WTC11 (cell line): ENCODE results near the gene VEZF1. TPM values are rescaled to one million over a fixed set of nuclear protein-coding genes. Genes with fewer than 3 reads are reported as not detected.

Experiments
- ATAC-seq: fragments of 200-7000 bp; cut with Tn5 transposase; 2 replicates; pipeline ENCODE4 v1.10.0; 2021; ENCODE audit warnings: mild to moderate bottlenecking, moderate library complexity
- CTCF ChIA-PET: fragments of 300-600 bp; sonication (Branson Sonifier 250); formaldehyde crosslinking; loops from one replicate; lab custom pipeline; 2021; ENCODE audit warnings: antibody characterized with exemption; lab: Charles Lee
- POLR2A ChIA-PET: fragments of 350-600 bp; sonication (Branson Sonifier 250); formaldehyde crosslinking; loops from one replicate; lab custom pipeline; 2021; ENCODE audit warnings: antibody characterized with exemption; lab: Charles Lee
- DNase-seq: peaks from one replicate; pipeline ENCODE4 v3.0.0; 2021; ENCODE audit warnings: low spot score
- H3K27ac Mint-ChIP-seq: 2 replicates; pipeline ENCODE4 v1.8.0; 2021; ENCODE audit warnings: mixed read lengths
- H3K27me3 Mint-ChIP-seq: 2 replicates; pipeline ENCODE4 v1.8.0; 2021; ENCODE audit warnings: low read depth, mild to moderate bottlenecking, moderate library complexity, mixed read lengths
- H3K36me3 Mint-ChIP-seq: 2 replicates; pipeline ENCODE4 v1.8.0; 2021; ENCODE audit warnings: mixed read lengths
- H3K4me1 Mint-ChIP-seq: 2 replicates; pipeline ENCODE4 v1.8.0; 2022; ENCODE audit warnings: mixed read lengths
- H3K4me3 Mint-ChIP-seq: 2 replicates; pipeline ENCODE4 v1.8.0; 2021; ENCODE audit warnings: mild to moderate bottlenecking, moderate library complexity, mixed read lengths
- H3K9me3 Mint-ChIP-seq: 2 replicates; pipeline ENCODE4 v1.8.0; 2021; ENCODE audit warnings: mixed read lengths
- ARID4B ChIP-seq: sonication (generic); formaldehyde crosslinking; IDR thresholded peaks from 2 replicates; pipeline ENCODE4 v1.8.0; 2023; ENCODE audit warnings: missing genetic modification reagents, mild to moderate bottlenecking, borderline replicate concordance
- ATF2 ChIP-seq: sonication (generic); formaldehyde crosslinking; IDR thresholded peaks from 2 replicates; pipeline ENCODE4 v1.8.1; 2022; ENCODE audit warnings: low read depth, missing genetic modification reagents, borderline replicate concordance
- CBFB ChIP-seq: sonication (generic); formaldehyde crosslinking; IDR thresholded peaks from 2 replicates; pipeline ENCODE4 v1.8.1; 2022; ENCODE audit warnings: mild to moderate bottlenecking, low read depth, missing genetic modification reagents
- CREM ChIP-seq: sonication (generic); formaldehyde crosslinking; IDR thresholded peaks from 2 replicates; pipeline ENCODE4 v1.8.1; 2022; ENCODE audit warnings: mild to moderate bottlenecking, missing genetic modification reagents, moderate library complexity
- E2F4 ChIP-seq: sonication (generic); formaldehyde crosslinking; IDR thresholded peaks from 2 replicates; pipeline ENCODE4 v1.8.1; 2022; ENCODE audit warnings: low read depth, mild to moderate bottlenecking, moderate library complexity, missing genetic modification reagents, borderline replicate concordance
- ELF4 ChIP-seq: sonication (generic); formaldehyde crosslinking; IDR thresholded peaks from 2 replicates; pipeline ENCODE4 v1.8.1; 2022; ENCODE audit warnings: low read depth, mild to moderate bottlenecking, moderate library complexity, missing genetic modification reagents
- GRHL2 ChIP-seq: fragments of 250-450 bp; sonication (Bioruptor Pico); IDR thresholded peaks from 2 replicates; pipeline ENCODE4 v1.8.0; 2022; ENCODE audit warnings: mild to moderate bottlenecking, moderate library complexity; ENCODE audit not compliant: insufficient replicate concordance, severe bottlenecking
- JAZF1 ChIP-seq: fragments of 250-450 bp; sonication (Bioruptor Pico); IDR thresholded peaks from 2 replicates; pipeline ENCODE4 v1.9.0; 2021; ENCODE audit warnings: moderate library complexity, mild to moderate bottlenecking, inconsistent platforms
- MAX ChIP-seq: sonication (generic); formaldehyde crosslinking; IDR thresholded peaks from 2 replicates; pipeline ENCODE4 v1.8.0; 2022; ENCODE audit warnings: mild to moderate bottlenecking, missing genetic modification reagents
- MLX ChIP-seq: sonication (generic); formaldehyde crosslinking; IDR thresholded peaks from 2 replicates; pipeline ENCODE4 v1.8.1; 2023; ENCODE audit warnings: mild to moderate bottlenecking, missing genetic modification reagents, moderate library complexity
- MXD4 ChIP-seq: fragments of 250-450 bp; sonication (Bioruptor Pico); IDR thresholded peaks from 2 replicates; pipeline ENCODE4 v1.8.0; 2021; ENCODE audit warnings: mild to moderate bottlenecking, moderate library complexity, borderline replicate concordance
- NR3C1 ChIP-seq: sonication (generic); formaldehyde crosslinking; conservative IDR thresholded peaks from 2 replicates; pipeline ENCODE4 v1.8.1; 2023; ENCODE audit warnings: low read depth, mild to moderate bottlenecking, missing genetic modification reagents
- SOX15 ChIP-seq: fragments of 250-450 bp; sonication (Bioruptor Pico); IDR thresholded peaks from 2 replicates; pipeline ENCODE4 v1.9.0; 2021; ENCODE audit warnings: mild to moderate bottlenecking
- USF1 ChIP-seq: sonication (generic); formaldehyde crosslinking; IDR thresholded peaks from 2 replicates; pipeline ENCODE4 v1.8.0; 2022; ENCODE audit warnings: mild to moderate bottlenecking, missing genetic modification reagents
- ZBTB43 ChIP-seq: sonication (generic); formaldehyde crosslinking; IDR thresholded peaks from 2 replicates; pipeline ENCODE4 v1.8.1; 2023; ENCODE audit warnings: mild to moderate bottlenecking, missing genetic modification reagents
- ZNF281 ChIP-seq: sonication (generic); formaldehyde crosslinking; IDR thresholded peaks from 2 replicates; pipeline ENCODE4 v1.8.0; 2023; ENCODE audit warnings: mild to moderate bottlenecking, missing genetic modification reagents
- ZNF423 ChIP-seq: fragments of 250-450 bp; sonication (Bioruptor Pico); IDR thresholded peaks from 2 replicates; pipeline ENCODE4 v2.1.2; 2022; ENCODE audit warnings: mild to moderate bottlenecking, moderate library complexity
- ZNF512 ChIP-seq: sonication (generic); formaldehyde crosslinking; IDR thresholded peaks from 2 replicates; pipeline ENCODE4 v1.8.1; 2022; ENCODE audit warnings: missing genetic modification reagents, borderline replicate concordance
- total RNA-seq: library from RNA; stranded (reverse); gene quantifications from 3 replicates; pipeline ENCODE4 v1.2.3, GENCODE V29; 2021

Gene VEZF1
- total RNA-seq, 1 experiment from 2014 or later: 43.3 TPM

- no peak for TF ChIP-seq ATF2 (CRISPR knock-in tag)
Observed at GRCh38 chr17:57979076-57979475, 9.0 kb downstream of the VEZF1 start (continued).

GRCh38 chr17:57976594-57976993, 11.5 kb downstream of the VEZF1 start:
- CTCF ChIA-PET: no interaction called here
- POLR2A ChIA-PET: interaction anchor here (0.6 to 1.3 kb wide), 2 partner anchors 20 to 181 kb away, joined by 3 read pairs; no protein-coding TSS in a partner anchor
- no peaks in the 10 kb centered on the region for H3K9me3 Mint-ChIP-seq
- H3K27ac Mint-ChIP-seq: no peak overlapping the region
- DNase-seq (no peak), ATAC-seq (no peak)
- no peaks in the 10 kb centered on the region for H3K4me1 Mint-ChIP-seq
- no peak overlapping the region for H3K4me3 Mint-ChIP-seq
- H3K36me3 Mint-ChIP-seq: peaks cover 65% of the 10 kb centered on the region
- TF ChIP-seq ELF4 (CRISPR knock-in tag) (no peak), CBFB (CRISPR knock-in tag) (no peak), JAZF1 (CRISPR knock-in tag) (no peak), NR3C1 (CRISPR knock-in tag) (no peak), SOX15 (CRISPR knock-in tag) (no peak), MAX (CRISPR knock-in tag) (no peak), ARID4B (CRISPR knock-in tag) (no peak), ZNF512 (CRISPR knock-in tag) (no peak), MXD4 (no peak)
- H3K27me3 Mint-ChIP-seq: no peaks in the 10 kb centered on the region

- Mint-ChIP-seq H3K27me3 (no peaks in the 10 kb centered on the region), H3K4me1 (no peaks in the 10 kb centered on the region)
- ATAC-seq: no peak
- TF ChIP-seq MLX: no peak
- no peak for TF ChIP-seq GRHL2
- no peak for TF ChIP-seq JAZF1 (CRISPR knock-in tag)
- TF ChIP-seq E2F4 (CRISPR knock-in tag): no peak
- TF ChIP-seq USF1 (CRISPR knock-in tag): no peak
- no peak for TF ChIP-seq ZBTB43 (CRISPR knock-in tag)
- no peak for TF ChIP-seq CREM (CRISPR knock-in tag)
- TF ChIP-seq ZNF423 (CRISPR knock-in tag): no peak
- TF ChIP-seq ZNF281: no peak
Observed at GRCh38 chr17:57975044-57975443, 13.0 kb downstream of the VEZF1 start.

More at GRCh38 chr17:57975044-57975443, 13.0 kb downstream of the VEZF1 start:
- Mint-ChIP-seq H3K27ac (no peak overlapping the region), H3K36me3 (peaks cover 53% of the 10 kb centered on the region), H3K4me3 (no peak overlapping the region), H3K9me3 (no peaks in the 10 kb centered on the region)
- ChIA-PET POLR2A (no interaction called here), CTCF (interaction anchor here (1.0 to 1.1 kb wide), 2 partner anchors 25 to 100 kb away, joined by 3 to 4 read pairs; no protein-coding TSS in a partner anchor)
- no peak for DNase-seq
